GM21737 (cell line): ENCODE results near the gene STAT4.

Experiments used
- ATAC-seq: cut with Tn5 transposase; IDR thresholded peaks from one replicate; pipeline ENCODE4 v1.9.1; 2021; ENCODE audit warnings: mild to moderate bottlenecking, moderate library complexity; ENCODE audit not compliant: unreplicated experiment

The STAT4 gene

DNA sequence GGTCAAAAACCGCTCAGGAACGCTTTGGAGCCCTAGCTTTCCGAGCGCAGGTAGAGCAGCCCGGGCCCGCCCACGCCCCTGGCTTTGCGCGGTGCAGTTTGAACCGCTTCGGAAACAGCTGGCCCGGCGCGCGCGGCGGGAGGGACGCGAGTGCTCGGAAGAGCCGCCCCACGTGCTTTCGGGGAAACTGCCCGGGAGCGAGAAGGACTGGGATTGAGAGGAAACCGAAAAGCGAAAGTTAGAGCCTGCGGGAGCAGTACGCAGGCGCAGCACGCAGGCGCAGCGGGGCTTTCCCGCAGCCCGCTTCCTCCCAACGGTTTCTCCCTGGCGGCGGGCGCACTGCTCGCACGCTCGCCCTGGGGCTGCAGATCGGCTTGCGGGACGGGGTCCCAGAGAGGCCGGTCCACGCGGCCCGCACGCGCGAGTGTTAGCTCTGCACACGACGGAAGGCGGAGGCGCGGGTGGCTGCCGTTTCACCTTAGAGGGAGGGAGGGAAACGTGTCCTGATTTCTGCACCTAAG is 130.5 kb downstream of the STAT4 start:
- peak; percentile 70 for ATAC-seq

DNA sequence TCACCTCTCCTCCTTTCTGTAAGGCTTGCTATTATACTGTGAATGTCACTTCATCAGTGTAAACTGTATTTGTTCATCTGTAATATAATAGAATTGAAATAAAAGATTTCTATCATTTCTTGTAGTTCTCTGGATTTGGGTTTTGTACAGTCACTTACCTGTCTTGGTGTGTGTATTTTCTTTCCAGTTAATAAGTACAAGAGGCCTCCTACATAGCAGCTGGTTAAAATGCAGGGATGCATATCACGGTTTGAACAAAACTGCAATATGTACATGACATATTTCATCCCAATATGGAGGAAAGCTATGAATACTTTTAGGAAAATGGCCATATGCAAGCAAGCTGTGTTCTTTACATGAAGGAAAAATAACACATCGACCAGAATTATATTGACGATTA is 131.4 kb downstream of the STAT4 start:
- no peak for ATAC-seq

DNA sequence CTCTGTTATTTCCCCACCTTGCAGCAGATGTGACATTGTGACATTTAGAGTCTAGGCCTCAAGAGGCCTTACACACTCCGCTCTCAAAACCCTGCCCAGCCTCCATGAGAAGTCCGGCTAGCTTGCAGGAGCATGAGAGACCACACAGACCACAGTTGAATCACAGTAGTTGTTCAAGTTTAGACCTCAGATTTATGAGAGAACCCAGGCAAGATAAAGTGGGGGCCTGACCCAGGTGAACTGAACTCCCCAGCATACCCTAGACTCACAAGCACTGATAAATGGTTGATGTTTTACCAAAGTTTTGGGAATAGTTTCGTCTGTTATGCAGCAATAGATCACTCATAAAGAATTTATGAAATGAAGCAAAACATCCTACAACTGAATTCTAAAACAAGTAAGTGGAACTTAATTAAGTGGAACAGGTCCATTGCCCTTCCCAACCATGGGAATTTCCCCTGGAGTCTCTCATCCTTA is 132.1 kb downstream of the STAT4 start:
- ATAC-seq = no peak

DNA sequence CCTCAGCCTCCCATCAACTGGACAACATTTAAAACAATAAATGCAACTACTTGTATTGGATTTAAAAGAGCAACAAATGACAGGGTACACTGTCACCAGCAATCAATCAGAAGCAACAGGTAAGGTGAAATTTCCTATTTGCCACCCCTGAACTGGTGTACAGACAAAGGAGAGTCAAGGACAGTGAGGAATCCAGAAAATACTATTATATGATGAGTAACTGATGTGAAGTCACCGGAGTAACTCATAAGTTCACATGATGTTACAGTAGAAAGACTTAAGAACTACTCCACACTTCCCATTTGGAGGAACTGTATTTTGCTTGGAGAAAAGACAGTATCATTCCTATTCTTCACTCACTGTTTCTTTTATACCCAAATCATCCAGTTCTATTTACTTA is 132.7 kb downstream of the STAT4 start:
- no peak for ATAC-seq

DNA sequence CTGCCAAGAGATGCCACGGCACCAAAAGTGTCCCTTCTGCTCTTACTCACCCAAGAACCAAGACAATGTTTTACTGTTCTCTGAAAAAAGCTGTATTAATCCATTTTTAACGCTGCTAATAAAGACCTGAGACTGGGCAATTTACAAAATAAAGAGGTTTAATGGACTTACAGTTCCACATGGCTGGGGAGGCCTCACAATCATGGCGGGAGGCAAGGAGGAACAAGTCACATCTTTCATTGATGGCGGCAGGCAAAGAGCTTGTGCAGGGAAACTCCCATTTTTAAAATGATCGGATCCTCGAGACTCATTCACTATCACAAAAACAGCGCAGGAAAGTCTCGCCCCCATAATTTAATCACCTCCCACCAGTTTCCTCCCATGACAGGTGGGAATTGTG is 135.0 kb downstream of the STAT4 start:
- ATAC-seq = no peak

DNA sequence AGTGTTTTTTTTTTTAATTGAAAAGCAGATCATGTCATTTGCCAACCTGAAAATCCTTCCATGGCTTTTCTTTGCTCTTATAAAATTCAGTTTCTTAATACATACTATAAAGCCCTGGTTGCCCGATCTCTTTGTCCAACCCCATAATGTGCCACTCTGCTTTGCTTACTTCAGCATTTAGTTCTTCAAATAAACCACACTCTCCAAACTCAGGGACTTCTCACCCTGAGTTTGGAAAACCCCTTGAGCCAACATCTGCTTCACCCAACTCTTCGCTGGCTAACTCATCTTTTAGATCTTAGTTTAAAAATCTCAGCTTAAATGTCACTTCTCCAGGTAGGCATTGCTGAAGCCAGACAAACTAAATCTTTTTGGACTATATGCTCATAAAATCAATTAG is 135.6 kb downstream of the STAT4 start:
- ATAC-seq = no peak

DNA sequence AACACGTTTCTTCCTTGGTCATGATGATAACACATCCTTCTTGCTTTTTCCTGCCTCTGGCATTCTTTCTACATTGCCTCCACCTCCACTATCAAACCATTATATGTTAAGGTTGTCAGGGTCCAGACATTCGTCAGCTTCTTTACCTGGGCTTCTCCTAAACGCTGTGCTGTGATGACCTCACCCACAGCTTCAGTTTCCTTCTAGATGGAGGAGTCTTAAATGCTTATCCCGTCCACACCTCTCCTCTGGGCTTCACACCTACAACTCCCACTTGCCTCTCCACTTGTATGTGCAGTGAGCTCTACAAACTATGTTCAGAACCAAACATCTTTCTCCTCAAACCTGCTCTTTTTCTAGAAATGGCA is 136.2 kb downstream of the STAT4 start:
- no peak for ATAC-seq

DNA sequence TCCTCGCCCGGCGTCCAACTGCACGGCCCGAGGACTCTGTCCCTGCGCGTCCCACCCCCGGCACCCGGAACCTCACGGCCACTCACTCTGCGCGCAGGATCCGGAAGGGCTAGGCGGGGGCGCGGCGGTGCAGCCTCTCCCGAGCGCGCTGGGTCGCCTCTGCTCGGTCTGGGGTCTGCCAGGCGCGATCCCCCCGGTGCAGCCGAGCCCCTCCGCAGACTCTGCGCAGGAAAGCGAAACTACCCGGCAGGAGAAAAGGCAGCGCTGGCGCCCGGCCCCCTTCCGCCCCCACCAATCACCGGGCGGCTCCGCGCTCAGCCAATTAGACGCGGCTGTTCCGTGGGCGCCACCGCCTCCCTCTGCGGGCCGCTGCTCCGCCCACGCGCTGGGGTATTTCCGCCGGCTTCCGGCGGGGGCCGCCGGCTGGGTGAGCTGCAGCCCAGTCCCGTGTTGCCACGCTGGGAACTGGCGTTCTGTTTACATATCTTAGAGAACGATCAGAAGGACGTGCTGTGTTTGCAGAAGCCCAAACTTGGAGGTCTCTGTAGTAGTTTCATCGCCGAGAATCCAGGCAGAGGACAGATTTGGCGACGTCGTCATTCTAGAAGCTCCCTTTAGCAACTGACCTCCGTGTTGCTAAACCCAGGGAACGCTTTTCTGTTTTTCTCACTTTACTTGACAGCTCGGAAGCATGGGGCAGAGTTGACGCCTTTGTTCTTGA is 136.7 kb downstream of the STAT4 start, which contains the start of gene STAT1:
STAT1 (minus strand) TSS at position 240 of the 721 bp plus-strand sequence. CDS start 4,168 bp downstream, outside the sequence.
- peak; percentile 76 for ATAC-seq

DNA sequence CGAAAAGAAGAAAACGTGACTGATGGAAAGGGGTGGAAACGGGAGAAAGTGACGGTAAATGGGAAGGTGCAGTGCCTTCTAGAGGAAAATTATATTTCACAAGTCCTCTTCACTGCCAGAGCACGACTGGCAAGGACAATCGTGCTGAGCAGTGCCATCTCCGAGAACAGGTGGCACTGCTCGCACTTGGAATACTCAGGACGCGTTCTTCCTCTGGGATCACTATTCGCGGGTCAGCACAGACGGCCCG is 137.2 kb downstream of the STAT4 start:
- ATAC-seq = no peak

DNA sequence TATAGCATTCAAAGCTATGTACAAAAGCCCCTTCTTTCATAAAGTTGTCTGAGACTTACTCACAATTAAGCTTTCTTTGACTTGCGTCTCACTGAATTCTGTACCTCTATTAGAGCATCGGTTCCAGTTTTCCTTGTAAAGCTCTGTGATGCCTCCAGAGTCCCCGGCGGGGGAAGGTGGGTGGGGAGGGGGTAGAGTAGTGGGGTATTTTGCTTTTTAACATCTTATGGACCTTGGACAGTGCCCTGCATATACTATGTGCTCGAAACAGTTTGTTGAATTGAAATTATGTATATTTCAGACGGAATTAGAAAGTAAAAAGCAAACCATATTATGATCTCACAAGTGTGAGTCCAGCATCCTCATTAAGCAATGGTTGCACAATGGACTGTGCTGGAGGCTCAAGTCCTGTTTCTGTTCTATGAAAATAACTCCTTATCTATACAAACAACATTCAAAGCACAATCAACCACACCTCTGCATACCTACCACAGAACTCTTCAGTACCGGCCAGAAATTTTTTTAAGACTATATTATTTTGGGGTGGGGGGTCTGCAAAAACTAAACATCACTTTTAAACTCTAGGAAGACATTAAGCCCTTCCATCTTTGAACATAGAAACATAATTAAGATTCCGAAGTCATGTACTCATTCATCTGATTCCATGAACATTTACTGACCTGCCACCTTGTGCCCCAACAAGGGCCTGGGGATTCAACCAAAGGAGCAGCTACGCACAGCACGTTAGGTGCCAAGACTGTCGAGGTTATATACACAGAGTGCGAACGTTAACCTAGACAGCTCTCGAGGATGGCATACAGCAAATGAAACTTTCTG is 137.7 kb downstream of the STAT4 start:
- ATAC-seq = no peak

DNA sequence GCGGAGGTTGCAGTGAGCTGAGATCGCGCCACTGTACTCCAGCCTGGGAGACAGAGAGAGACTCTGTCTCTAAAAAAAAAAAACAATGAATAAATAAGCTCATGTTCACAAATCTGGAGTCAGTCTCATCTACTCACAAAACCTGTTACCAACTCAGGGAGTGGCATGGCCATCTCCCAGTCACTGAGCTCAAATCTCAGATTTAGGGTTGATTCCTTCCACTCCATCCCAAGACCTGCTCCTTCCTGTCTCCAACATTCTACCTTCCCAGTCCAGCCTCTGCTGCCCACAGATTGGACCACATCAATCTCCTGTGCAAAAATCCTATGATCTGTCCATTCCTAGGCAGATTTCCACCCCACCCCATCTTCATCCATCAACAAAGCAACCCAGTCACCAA is 138.4 kb downstream of the STAT4 start:
- no peak for ATAC-seq

DNA sequence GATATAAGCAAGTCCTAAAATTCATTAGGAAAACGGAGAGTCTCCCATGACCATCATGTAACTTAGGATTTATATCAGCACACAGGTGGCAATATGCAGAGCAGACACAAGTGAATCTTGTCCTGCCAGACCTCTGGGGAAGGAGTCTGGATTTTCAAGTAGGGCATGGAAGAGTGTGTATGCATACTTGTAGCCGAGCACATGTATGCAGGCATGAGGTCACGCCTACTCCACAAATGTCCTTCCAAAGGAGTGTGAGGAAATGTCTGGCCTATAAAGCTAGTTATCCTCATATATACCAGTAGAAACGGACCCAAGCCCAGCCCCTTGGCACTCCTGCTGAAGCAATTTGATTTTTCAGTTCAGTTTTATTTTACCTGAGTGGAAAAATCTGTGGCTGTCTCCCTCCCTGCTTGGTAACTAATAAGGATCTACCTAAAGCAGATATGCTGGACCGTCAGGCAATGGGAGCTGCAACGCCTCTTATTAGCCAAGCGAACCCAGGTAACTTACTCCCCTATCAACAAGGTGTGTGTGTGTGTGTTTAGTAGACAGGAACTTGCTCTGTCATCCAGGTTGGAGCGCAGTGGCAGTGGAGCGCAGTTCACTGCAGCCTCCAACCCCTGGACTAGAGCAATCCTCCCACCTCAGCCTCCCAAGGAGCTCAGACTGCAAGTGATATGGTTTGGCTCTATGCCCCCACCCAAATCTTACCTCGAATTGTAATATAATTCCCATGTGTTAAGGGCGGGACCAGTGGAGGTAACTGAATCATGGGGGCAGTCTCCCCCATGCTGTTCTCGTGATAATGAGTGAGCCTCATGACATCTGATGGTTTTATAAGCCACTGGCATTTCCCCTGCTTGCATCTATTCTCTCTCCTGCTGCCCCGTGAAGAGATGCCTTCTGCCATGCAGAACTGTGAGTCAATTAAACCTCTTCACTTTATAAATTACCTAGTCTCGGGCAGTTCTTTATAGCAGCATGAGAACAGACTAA is 139.6 kb downstream of the STAT4 start:
- ATAC-seq = no peak

DNA sequence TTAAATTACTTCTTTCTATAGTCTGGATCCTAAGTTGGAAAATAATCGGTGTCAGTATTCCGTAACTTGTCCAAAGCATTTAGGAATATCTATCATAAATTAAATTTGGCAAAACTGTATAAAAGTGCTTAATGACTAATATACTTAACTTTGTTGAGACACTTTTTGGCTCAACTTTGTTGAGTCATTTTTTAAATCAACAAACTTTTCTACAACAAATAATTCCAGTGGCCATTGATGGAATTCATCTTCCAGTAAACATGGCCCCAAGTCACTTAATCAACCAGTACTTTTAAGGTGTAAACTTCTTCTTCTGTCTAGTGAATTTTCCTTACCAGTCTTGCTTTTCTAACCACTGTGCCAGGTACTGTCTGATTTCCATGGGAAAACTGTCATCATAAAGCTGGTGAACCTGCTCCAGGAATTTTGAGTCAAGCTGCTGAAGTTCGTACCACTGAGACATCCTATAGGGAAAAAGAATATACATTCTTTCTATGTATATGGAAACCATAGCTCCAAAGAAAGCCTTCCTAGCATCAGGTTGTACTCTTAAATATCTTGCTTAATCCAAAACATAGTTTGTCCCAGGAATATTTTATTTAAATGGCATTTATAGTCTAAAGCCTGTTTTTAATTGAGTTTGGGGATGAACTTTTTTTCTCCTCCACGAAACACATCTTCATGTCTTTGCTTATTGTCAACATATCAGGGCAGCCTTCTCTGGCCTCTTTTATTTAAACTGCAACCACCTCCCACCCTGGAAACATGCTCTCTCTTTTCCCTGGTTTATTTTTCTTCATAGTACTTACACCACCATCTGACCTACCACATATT is 141.0 kb downstream of the STAT4 start:
- ATAC-seq = no peak

DNA sequence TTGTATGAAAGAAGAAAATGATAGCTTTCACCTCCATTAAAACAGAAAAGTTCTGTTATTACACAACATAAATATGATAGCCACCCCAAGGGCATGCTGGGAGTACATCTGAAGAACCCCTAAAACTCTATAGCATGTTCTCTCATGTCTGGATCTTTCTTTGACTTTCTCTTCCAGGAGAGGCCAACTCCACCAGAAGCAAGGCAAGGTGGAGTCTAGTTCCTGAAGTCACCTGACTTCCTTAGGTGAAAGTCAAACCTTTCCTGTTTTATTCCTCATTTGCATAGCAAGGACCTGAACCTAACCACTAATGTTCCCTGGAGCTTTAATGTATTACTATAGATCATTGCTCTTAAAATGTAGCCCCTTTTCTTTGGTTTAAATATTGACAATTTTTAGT is 142.5 kb downstream of the STAT4 start:
- no peak for ATAC-seq

DNA sequence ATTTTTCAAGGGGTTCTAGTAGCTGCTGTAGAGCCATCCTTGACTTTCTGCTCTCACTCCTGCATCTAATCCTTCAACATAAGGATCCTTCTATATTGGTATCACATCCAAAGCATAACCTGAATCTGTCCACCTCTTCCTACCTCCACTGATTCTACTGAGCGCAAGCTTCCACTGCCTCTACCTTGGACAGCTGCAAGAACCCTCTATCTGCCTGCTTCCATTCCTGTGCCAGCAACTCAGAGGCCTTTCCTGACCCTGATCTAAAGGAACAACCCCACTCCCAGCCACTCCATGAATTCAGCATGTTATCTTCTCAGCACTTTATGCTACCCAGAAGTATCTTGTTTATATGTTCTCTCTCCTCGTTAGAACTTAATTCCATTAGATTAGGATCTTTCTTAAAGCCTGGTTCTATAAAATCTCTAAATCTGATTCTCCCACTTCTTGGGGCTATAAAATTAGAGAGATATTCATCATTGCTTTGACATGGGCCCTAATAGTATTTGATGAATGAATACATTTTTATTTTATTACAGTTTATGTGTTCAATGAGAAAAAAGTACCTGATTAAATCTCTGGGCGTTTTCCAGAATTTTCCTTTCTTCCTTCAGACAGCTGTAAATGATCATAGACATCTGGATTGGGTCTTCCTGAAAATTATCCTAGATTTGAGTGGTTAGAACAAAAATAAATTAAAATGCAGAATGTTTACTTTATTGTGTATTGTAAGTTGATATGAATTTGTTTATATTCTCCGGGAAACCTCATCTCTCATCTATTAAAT is 143.6 kb downstream of the STAT4 start:
- no peak for ATAC-seq

DNA sequence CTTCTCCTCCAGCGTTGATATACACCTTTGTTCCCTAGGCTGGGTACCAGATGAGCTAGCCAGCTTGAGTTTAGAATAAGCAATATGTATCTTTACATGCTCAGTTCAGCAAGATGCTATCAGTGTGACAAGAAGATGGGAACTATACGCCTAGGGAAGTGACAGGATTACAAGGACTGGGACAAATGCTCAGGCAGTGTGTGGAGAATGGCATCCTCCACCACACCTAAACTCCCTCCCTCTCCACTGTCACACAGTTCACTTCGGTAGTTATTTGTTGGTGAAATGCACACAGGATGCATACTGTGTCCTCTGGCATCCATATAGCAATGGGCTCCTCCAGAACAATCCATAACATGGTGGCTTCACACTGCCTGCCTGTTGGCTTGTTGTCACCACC is 144.5 kb downstream of the STAT4 start:
- ATAC-seq = no peak

DNA sequence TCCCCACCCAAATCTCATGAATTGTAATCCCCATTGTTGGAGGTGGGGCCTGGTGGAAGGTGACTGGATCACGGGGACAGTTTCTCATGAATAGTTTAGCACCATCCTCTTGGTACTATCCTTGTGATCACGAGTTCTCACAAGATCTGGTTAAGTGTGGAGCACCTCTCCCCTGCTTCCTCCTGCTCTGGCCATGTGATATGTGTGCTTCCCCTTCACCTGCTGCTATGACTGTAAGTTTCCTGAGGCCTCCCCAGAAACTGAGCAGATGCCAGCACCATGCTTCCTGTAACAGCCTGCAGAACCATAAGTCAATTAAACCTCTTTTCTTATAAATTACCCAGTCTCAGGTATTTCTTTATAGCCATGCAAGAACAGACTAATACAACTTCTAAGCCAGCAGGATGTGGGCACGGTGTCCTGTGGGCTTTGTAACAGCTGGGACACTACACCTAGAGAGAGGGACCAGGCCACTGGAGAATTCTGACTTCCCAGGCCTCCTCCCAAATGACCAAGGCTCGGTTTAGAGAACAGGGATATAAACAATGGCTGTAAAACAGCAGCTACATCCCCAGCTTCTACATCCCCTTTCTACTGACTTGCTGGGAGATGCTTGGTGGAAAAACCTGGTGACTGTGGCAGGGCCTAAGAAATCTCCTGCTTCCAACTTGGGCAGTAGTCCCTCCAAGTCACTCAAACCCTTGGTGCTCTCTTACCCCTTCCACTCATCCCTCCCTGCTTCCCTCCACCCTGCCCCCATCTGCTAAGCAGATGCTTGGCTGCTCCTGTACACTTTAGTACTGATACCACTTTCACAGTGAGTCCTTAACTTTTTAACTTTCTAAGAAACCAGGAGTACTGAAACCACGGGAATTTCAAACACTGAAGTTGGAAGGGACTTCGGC is 147.1 kb downstream of the STAT4 start:
- ATAC-seq = no peak

DNA sequence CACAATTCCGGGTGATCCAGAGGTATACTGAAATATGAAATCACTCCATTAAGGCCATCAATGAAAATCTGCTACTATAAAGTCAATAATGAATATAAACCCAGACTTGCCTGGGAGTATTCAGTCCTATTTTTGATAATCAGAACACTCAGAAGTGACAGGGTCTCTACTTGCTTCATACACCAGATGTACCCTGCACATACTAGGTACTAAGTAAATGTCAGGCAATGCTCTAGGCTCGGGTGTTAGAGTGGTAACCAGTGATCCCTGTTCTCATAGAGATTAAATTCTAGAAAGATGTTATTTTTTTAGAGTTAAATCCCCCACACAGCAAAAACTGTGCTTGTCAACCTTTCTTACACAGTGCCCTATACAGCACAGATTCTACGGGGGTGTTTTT is 149.2 kb downstream of the STAT4 start:
- no peak for ATAC-seq
